A549 (cell line): ENCODE measurements around the gene PKDCC.

Source experiments
- BHLHE40 ChIP-seq: IDR thresholded peaks from 2 replicates; pipeline ENCODE4 v1.6.1; 2012; ENCODE audit warnings: low read depth, low read length, inconsistent platforms
- CEBPB ChIP-seq, 2 experiments: fragments of >200 bp in 1 of 2; sonication (Bioruptor Twin) in 1 of 2; formaldehyde crosslinking in 1 of 2; IDR thresholded peaks; 2 replicates each; pipeline ENCODE4 v1.6.1; 2012 to 2016
- ESRRA ChIP-seq: fragments of 150-350 bp; IDR thresholded peaks from 2 replicates; pipeline ENCODE4 v1.6.1; 2014; ENCODE audit warnings: mild to moderate bottlenecking, low read length, borderline replicate concordance
- FOSL2 ChIP-seq, 2 experiments: fragments of 450-650 bp in 1 of 2; fragments of >200 bp in 1 of 2; sonication (Bioruptor Twin) in 1 of 2; formaldehyde crosslinking; IDR thresholded peaks; 2 replicates each; pipeline versions ENCODE4 v1.5.0 to v1.6.1; 2016 to 2020; ENCODE audit warnings: mild to moderate bottlenecking in 1 of 2, moderate library complexity in 1 of 2
- JUN ChIP-seq, 2 experiments: fragments of >200 bp; sonication (Bioruptor Twin); formaldehyde crosslinking; IDR thresholded peaks; 2 replicates in 1 of 2; 3 replicates in 1 of 2; pipeline ENCODE4 v1.6.1; 2016 to 2017
- KDM1A ChIP-seq: fragments of 200-600 bp; sonication (generic); IDR thresholded peaks from 2 replicates; pipeline ENCODE4 v1.6.1; 2016; ENCODE audit warnings: low read depth, mild to moderate bottlenecking
- POLR2A ChIP-seq: IDR thresholded peaks from 2 replicates; pipeline ENCODE4 v1.6.1; 2012; ENCODE audit warnings: mild to moderate bottlenecking, low read length
- RNF2 ChIP-seq: fragments of 200-600 bp; sonication (generic); IDR thresholded peaks from 2 replicates; pipeline ENCODE4 v1.6.1; 2016; ENCODE audit warnings: low read depth, mild to moderate bottlenecking, antibody characterized with exemption, moderate library complexity, borderline replicate concordance
- ZFP36 ChIP-seq: fragments of 450-650 bp; IDR thresholded peaks from 2 replicates; pipeline ENCODE4 v1.6.1; 2014; ENCODE audit warnings: borderline replicate concordance; ENCODE audit not compliant: partially characterized antibody
- ZNF302 ChIP-seq: fragments of 250-450 bp; sonication (Bioruptor Pico); IDR thresholded peaks from 2 replicates; pipeline ENCODE4 v1.9.0; 2021; ENCODE audit warnings: inconsistent platforms, mild to moderate bottlenecking, moderate library complexity
- TF ChIP-seq, protein P1 (sequence below): fragments of >200 bp; sonication (Bioruptor Twin); formaldehyde crosslinking; IDR thresholded peaks from 3 replicates; pipeline ENCODE4 v1.5.1; 2016
- TF ChIP-seq, protein P2 (sequence below): fragments of 150-350 bp; IDR thresholded peaks from 2 replicates; pipeline ENCODE4 v1.6.1; 2014; ENCODE audit warnings: low read depth, mild to moderate bottlenecking, low read length

DNA sequence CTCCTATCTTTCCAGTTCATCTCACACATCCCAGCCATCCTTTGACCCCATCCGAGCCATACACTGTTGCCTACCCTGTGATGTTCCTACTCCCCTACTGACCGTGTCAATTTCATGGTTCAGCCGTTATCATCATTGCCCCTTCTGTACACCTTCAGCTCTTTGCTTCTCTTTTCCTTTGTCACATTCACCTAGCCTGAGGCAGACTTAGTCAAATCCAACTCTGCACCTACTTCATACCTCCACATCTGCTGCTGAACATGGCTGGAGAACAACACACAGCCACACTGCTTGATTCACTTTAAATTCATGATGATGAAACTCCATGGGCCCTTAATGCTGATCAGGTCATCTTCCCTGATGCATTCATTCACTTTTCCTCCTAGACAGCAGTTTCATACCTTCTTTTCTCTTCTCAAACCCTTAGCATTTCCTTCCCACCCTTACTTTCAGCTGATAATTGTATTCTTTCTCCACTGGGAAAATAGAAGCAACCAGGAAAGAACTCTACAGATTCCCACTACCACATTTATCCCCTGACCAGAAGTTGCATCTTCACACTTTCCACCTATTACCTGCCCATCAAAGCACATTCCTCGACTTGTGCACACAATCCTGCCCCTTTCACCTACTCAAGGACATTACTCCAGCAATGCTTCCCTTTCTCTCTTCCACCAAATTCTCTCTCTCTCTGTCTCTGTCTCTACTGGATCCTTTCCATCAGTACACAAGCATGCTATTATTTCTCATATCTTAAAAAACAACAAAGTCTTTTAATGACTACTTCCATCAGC lies 59.6 kb downstream of the PKDCC start:
- TF ChIP-seq, protein P1, sequence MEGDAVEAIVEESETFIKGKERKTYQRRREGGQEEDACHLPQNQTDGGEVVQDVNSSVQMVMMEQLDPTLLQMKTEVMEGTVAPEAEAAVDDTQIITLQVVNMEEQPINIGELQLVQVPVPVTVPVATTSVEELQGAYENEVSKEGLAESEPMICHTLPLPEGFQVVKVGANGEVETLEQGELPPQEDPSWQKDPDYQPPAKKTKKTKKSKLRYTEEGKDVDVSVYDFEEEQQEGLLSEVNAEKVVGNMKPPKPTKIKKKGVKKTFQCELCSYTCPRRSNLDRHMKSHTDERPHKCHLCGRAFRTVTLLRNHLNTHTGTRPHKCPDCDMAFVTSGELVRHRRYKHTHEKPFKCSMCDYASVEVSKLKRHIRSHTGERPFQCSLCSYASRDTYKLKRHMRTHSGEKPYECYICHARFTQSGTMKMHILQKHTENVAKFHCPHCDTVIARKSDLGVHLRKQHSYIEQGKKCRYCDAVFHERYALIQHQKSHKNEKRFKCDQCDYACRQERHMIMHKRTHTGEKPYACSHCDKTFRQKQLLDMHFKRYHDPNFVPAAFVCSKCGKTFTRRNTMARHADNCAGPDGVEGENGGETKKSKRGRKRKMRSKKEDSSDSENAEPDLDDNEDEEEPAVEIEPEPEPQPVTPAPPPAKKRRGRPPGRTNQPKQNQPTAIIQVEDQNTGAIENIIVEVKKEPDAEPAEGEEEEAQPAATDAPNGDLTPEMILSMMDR = no peak
- TF ChIP-seq, protein P2, sequence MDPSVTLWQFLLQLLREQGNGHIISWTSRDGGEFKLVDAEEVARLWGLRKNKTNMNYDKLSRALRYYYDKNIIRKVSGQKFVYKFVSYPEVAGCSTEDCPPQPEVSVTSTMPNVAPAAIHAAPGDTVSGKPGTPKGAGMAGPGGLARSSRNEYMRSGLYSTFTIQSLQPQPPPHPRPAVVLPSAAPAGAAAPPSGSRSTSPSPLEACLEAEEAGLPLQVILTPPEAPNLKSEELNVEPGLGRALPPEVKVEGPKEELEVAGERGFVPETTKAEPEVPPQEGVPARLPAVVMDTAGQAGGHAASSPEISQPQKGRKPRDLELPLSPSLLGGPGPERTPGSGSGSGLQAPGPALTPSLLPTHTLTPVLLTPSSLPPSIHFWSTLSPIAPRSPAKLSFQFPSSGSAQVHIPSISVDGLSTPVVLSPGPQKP = no peak
- no peak for TF ChIP-seq ZFP36
- no peak for TF ChIP-seq RNF2
- no peak for TF ChIP-seq FOSL2 (IDR thresholded peaks at IDR 0.05)
- no peak for TF ChIP-seq FOSL2 (CRISPR knock-in tag; IDR thresholded peaks at IDR 0.05)
- TF ChIP-seq JUN (IDR thresholded peaks at IDR 0.05) = no peak
- no peak for TF ChIP-seq ESRRA
- TF ChIP-seq BHLHE40 = no peak
- no peak for TF ChIP-seq KDM1A
- TF ChIP-seq CEBPB (IDR thresholded peaks at IDR 0.05) = no peak
- TF ChIP-seq POLR2A = no peak
- TF ChIP-seq ZNF302 (CRISPR knock-in tag) = no peak
